Measurements from ENCODE around the gene TMEM255B.

The TMEM255B gene

DNA sequence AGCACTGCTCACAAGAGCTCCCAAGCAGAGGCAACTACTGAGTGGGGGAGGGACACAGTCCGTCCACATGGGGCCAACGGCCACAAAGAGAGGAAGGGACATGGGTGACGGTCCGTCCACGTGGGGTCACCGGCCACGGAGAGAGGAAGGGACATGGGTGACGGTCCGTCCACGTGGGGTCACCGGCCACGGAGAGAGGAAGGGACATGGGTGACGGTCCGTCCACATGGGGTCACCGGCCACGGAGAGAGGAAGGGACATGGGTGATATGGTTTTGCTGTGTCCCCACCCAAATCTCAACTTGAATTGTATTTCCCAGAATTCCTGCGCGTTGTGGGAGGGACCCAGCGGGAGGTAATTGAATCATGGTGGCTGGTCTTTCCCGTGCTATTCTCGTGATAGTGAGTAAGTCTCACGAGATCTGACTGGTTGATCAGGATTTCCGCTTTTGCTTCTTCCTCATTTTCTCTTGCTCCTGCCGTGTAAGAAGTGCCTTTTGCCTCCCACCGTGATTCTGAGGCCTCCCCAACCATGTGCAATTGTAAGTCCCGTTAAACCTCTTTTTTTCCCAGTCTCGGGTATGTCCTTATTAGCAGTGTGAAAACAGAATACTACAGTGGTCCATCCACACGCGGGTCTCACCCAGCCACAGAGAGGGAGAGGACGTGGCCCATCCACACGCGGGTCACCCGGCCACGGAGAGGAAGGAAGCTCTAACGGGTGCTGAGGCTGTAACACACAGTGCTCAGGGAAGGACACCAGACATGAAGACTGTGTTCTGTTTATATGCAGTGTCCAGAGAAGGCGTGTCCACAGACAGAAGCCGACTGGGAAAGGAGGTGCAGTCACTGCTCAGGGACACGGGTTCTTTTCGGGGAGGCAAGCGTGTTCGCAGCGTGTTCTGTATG, 56.4 kb downstream of the TMEM255B start:
- H3K9me3 Mint-ChIP-seq: peaks cover 0 to 2% of the 10 kb centered on the region in 2 donors
- H3K4me1 Mint-ChIP-seq: peaks cover 31% of the 10 kb centered on the region
- ATAC-seq (peak; percentile 23), DNase-seq (peak; percentile 39 to 42)
- peak overlapping the region; percentile 88 to 93 for H3K4me3 Mint-ChIP-seq
- H3K27me3 Mint-ChIP-seq: peaks cover 9% of the 10 kb centered on the region
- H3K27ac Mint-ChIP-seq: peak overlapping the region; percentile 76 to 89

DNA sequence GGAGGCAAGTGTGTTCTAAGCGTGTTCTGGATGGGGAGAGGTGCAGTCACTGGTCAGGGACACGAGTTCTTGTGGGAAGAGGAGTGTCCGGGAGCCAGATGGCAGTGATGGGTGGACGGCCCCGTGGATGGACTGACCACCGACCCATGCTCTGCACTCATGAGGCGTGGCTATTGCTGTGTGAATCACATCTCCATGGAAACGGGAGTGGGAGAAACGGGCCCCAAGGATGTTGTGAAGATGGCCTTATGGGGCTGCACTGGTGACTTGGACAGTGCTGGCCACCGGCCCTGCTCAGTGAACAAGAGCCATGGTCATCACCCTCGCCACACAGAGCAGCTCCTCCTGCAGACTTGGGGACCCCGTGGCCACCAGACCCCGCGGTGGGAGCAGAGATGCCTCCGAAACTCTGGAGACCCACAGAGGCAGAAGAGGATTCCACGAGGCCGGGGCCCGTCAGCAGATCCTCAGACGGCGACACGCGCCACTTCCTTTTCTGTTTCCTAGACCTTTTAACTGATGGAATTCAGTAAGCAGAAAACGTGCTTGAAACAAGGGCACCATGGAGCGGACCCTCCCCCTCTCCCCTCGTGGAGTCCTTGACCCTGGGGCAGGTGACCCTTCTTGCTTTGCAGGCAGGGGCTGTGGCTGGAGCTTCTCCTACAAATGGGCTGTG, 57.4 kb downstream of the TMEM255B start:
- peak overlapping the region in 1 of 2 donors; percentile 89 for H3K27ac Mint-ChIP-seq
- ATAC-seq (no peak), DNase-seq (no peak)
- peaks cover 9% of the 10 kb centered on the region for H3K27me3 Mint-ChIP-seq
- H3K4me1 Mint-ChIP-seq: peaks cover 31% of the 10 kb centered on the region
- no peaks in the 10 kb centered on the region for H3K9me3 Mint-ChIP-seq
- H3K4me3 Mint-ChIP-seq: peak overlapping the region; percentile 88 to 93

GRCh38 chr13:113816946-113817859, 58.2 kb downstream of the TMEM255B start:
- H3K27me3 Mint-ChIP-seq: peaks cover 9% of the 10 kb centered on the region
- no peaks in the 10 kb centered on the region for H3K9me3 Mint-ChIP-seq
- H3K4me3 Mint-ChIP-seq: peak overlapping the region; percentile 88 to 93
- DNase-seq: peak; percentile 84 to 85
- peaks cover 31% of the 10 kb centered on the region for H3K4me1 Mint-ChIP-seq
- H3K27ac Mint-ChIP-seq: peak overlapping the region; percentile 60 to 81
- ATAC-seq: peak; percentile 80

GRCh38 chr13:113817860-113818691, 59.0 kb downstream of the TMEM255B start:
- Mint-ChIP-seq H3K9me3 (no peaks in the 10 kb centered on the region), H3K27me3 (peaks cover 9% of the 10 kb centered on the region), H3K4me3 (no peak overlapping the region), H3K27ac (no peak overlapping the region), H3K4me1 (peaks cover 31% of the 10 kb centered on the region)
- ATAC-seq (no peak), DNase-seq (no peak)

DNA sequence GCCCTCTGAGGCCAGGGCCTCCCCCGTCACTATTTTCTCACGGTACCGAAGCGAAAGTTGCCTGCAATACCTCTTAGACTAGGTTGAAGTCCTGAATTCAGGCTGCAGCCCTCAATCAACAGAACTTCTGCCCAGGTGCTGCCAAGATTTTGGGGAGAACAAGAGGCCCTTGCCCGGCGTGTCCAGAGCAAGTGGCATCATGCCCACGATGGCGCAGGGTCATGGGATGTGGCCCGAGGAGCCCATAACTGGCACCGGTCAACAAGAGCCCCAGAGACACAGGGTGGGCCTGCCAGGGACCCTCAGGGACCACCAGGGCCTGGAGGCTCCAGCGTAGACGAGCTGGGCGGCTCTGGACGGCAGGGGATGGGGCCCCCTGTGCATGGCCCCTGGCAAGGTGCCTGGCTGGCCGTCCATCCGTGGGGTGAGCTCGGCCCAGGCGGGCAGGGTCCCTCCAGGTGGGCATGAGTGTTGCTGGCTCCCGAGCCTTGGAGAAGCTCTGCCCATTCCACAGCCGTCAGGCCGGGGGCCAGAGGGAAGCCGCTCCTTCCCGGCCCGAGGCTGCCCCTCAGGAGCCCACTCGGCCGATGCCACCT, 59.8 kb downstream of the TMEM255B start:
- ATAC-seq: no peak
- peaks cover 9% of the 10 kb centered on the region for H3K27me3 Mint-ChIP-seq

DNA sequence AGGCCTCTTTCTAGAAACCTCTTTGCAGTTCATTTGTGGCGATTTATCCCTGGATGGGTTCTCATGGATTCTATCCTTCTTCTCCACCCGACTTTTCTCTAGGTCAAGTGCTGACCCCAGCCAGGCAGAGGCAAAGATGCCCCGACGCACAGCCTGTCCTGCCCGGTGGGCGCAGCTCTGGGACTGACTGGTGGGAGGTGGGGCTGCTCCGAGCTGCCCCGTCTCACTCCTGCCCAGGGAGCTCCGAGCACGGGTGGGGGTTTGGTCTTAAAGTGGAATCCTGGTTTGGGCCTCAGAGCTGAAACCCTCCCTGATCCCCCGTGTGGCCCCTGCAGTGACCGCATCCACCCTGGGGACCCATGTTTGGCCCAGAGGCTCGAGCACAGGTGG, 60.3 kb downstream of the TMEM255B start:
- Mint-ChIP-seq H3K27me3 (peaks cover 9% of the 10 kb centered on the region), H3K4me1 (peaks cover 31% of the 10 kb centered on the region), H3K27ac (no peak overlapping the region), H3K9me3 (no peaks in the 10 kb centered on the region), H3K4me3 (no peak overlapping the region)
- ATAC-seq (no peak), DNase-seq (no peak)

More for the DNA sequence above, 59.8 kb downstream of the TMEM255B start:
- Mint-ChIP-seq H3K4me3 (no peak overlapping the region), H3K9me3 (no peaks in the 10 kb centered on the region), H3K27ac (no peak overlapping the region), H3K4me1 (peaks cover 31% of the 10 kb centered on the region)
- no peak for DNase-seq

GRCh38 chr13:113819731-113820715, 61.0 kb downstream of the TMEM255B start:
- DNase-seq (no peak), ATAC-seq (no peak)
- Mint-ChIP-seq H3K27me3 (peaks cover 9% of the 10 kb centered on the region), H3K4me3 (no peak overlapping the region), H3K27ac (no peak overlapping the region), H3K4me1 (peaks cover 29% of the 10 kb centered on the region), H3K9me3 (no peaks in the 10 kb centered on the region)

DNA sequence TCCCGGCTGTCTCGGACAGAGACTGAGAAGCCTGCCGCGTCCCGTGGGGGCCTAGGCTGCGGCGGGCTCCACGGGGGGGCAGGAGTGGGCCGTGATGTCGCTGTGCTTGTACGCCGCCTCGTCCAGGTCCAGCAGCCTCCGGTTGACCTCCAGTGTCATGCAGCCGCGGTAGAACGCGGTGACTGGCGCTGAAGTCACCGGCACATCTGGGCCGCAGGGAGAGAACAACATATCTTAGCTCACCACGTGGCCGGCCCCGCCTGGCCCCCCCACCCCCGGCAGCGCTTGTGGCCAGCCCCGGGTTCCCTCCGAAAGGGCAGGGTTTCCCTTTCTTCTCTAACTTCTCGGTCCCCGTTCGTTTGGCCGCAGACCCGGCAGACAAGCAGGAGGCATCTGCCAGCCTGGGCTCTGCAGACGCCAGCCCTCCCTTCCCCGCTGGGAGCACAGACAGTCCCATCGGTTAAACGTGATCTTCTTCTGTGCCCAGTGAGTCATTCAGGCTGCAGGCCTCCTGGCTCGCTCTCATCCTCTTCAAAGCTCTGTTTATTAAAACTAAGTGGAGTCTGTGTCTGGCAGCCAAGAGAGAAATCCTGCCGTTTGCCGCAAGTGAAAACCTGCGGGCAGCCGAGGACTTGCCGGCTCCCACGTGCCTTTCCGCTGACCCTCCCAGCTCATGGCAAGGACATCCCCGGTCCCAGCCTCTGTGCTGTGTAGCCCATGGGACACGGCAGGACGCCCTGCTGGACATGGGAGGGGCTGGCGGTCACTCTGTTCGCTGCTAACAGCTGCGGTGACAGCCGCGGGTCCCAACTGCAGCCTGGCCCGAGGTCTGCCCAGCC, 62.0 kb downstream of the TMEM255B start:
- peak overlapping the region in 1 of 2 donors; percentile 24 for H3K27ac Mint-ChIP-seq
- peaks cover 5% of the 10 kb centered on the region for H3K27me3 Mint-ChIP-seq
- no peak for DNase-seq
- peaks cover 19% of the 10 kb centered on the region for H3K4me1 Mint-ChIP-seq
- H3K4me3 Mint-ChIP-seq: no peak overlapping the region
- no peak for ATAC-seq
- no peaks in the 10 kb centered on the region for H3K9me3 Mint-ChIP-seq

- DNase-seq (no peak), ATAC-seq (no peak)
- Mint-ChIP-seq H3K9me3 (no peaks in the 10 kb centered on the region), H3K4me3 (no peak overlapping the region), H3K4me1 (peaks cover 10% of the 10 kb centered on the region), H3K27ac (no peak overlapping the region), H3K27me3 (no peaks in the 10 kb centered on the region)
Measured at GRCh38 chr13:113821847-113822246, 62.8 kb downstream of the TMEM255B start.

- DNase-seq (no peak), ATAC-seq (no peak)
- no peak overlapping the region for H3K27ac Mint-ChIP-seq
- peaks cover 6% of the 10 kb centered on the region for H3K4me1 Mint-ChIP-seq
- no peak overlapping the region for H3K4me3 Mint-ChIP-seq
- no peaks in the 10 kb centered on the region for H3K27me3 Mint-ChIP-seq
- no peaks in the 10 kb centered on the region for H3K9me3 Mint-ChIP-seq
Measured at GRCh38 chr13:113822266-113822665, 63.2 kb downstream of the TMEM255B start.

DNA sequence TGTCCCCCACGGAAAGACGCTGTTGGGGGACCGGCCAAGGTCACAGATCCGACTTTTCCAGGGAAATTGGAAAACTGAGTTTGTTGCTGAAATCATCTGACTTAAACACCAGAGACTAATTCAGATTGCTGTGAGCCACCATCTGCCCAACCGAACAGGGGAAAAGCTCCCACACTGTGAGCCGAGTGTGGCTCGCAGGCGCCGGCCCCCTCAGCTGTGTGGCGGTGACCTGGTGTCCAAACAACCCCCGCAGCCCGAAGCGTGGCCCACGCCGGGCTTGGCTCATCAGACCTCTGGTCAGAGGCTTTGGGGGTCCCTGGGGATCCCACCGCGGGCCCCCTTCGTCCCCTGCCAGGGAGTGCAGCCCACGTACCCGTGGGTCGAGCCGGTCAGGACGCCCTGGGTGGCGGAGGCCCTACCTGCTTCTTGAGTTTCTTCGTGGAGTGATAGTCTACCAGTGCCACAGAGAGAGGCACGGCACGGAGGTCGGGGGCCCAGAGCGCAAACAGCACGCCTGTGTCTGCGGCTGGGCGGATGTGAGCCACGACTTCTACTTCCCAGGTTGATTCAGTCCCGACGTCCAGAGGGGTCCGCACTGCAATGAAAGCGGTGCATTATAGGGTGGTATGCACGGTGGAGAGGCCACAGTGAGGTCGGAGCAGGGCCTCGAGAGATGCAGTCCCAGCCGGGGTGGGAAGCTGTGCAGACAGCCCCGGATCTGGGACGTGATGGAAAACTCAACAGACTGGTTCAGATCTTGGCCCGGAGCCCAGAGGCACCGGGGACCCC, 64.1 kb downstream of the TMEM255B start:
- Mint-ChIP-seq H3K27me3 (no peaks in the 10 kb centered on the region), H3K27ac (no peak overlapping the region), H3K4me3 (no peak overlapping the region), H3K4me1 (no peaks in the 10 kb centered on the region), H3K9me3 (no peaks in the 10 kb centered on the region)
- DNase-seq (no peak), ATAC-seq (no peak)

DNA sequence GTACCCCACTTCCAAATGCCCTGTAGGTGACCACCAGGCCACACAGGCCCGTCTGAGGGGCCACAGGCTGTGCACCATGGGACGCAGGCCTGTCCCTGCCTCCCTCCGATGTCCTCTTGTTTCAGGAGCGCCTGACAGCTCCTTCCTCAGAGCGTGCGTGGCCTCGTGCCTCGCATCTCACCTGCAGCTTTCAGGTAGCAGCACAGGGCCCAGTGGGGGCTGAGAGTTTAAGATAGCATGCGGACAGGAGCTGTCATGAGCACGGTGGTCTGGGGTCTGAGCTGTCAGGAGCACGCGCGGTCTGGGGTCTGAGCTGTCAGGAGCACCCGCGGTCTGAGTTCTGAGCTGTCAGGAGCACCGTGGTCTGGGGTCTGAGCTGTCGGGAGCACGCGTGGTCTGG, 64.7 kb downstream of the TMEM255B start:
- H3K9me3 Mint-ChIP-seq: no peaks in the 10 kb centered on the region
- DNase-seq (no peak), ATAC-seq (no peak)
- H3K4me1 Mint-ChIP-seq: no peaks in the 10 kb centered on the region
- no peak overlapping the region for H3K4me3 Mint-ChIP-seq
- no peaks in the 10 kb centered on the region for H3K27me3 Mint-ChIP-seq
- H3K27ac Mint-ChIP-seq: no peak overlapping the region
